NCI-H1105 (cell line): ENCODE measurements around the gene PRKACG.
A peak's percentile ranks its signal among the peaks of the same experiment; 100 is the strongest.
"Not testable (repeated sequence)": the region's sequence is repeated elsewhere in the genome, so short reads cannot be mapped to it uniquely, and the experiment has no call there.

Source experiments
- DNase-seq: peaks from one replicate; lab custom pipeline; 2025; lab: John Stamatoyannopoulos, UW

The PRKACG gene

GRCh38 chr9:69023650-69024049, 9.7 kb upstream of the PRKACG start:
- peak; percentile 76 for DNase-seq

DNA sequence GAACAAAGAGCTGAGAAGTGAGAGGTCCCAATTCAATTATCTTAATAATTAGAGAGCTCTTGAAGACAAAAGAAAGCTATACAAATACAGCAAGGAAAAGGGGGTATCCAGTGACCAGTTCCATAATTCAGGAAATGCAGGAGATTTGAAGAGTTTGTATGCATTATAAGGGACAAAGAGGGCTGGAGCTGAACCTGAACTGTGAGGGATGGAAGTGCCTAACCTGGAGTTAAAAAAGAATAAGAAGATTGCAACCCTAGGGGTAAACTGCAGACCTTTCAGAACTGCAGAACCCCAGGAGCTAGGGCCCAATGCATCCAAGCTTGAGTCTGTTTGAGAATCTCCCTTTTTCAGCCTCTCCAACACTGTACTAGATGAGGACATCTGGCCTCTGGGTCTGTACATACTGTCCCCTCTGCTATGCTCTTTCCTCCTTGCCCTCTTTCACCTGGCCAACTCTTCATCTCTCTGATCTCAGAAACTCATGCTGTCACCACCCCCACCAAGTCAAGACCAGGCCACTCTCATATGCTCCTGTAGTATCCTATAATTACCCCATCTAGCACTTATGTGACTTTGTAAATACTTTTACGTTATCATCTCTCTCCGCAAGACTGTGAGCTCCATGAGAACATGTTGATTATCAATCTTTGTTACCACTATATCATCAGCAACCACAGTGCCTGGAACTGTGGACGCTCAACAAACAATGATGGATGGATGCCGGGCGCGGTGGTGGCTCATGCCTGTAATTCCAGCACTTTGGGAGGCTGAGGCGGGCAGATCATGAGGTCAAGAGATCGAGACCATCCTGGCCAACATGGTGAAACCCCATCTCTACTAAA, 6.6 kb upstream of the PRKACG start:
- no peak for DNase-seq

DNA sequence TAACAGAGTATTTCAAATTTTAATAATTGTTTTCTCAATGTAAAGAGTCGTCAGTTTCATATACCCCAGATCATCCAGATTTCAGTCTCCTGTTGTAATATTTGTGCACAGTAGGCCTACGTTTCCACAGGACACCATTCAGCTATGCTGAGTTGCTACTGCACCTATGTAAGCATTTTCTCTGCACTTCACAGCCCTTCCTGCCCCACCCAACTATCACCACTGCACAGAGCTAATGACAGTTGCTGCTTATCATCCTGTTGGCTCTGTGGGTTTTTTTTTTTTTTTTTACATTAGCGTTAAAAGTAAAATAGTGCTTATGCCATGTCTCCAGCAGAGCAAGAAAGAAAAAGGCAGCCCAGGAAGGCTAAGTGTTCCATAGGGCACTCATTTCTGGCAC, 5.9 kb upstream of the PRKACG start:
- DNase-seq = no peak

GRCh38 chr9:69018737-69019136, 4.8 kb upstream of the PRKACG start:
- no peak for DNase-seq

- DNase-seq = no peak
Observed at GRCh38 chr9:69016191-69017096, 2.5 kb upstream of the PRKACG start.

- DNase-seq = no peak
Observed at GRCh38 chr9:69013382-69013727, 558 bp downstream of the PRKACG start.

DNA sequence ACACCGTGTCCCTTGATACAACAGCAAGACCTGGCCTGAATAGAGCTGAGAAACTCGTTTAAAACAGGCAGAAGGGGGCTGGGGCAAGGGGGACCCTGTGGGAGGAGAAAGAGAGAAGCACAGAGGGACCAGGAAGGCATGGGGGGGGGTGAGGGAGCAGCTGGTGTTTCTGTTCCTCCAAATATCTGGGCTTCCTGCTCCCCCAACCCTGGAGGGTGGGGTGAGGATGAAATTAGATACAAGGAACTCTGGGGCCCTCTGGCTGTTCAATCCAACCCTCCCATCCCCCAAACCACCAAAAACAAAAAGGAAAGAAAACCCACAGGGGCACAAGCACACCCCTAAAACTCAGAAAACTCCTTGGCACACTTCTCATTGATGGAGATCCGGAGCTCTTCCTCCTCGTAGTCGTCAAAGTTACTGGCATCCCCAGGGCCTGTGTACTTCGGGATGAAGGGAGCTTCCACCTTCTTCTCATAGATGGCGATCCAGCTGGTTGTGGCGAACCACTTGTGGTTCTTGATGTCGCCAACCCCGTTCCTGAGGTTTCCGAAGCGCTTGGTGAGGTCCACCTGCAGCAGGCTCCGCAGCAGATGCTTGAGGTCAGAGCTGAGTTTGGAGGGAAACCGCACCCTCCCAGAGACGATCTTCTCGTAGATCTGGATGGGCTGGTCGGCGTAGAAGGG, 1.1 kb downstream of the PRKACG start:
- DNase-seq = no peak

- DNase-seq = no peak
Observed at GRCh38 chr9:69009708-69010107, 4.2 kb downstream of the PRKACG start.

GRCh38 chr9:69004836-69005235, 9.1 kb downstream of the PRKACG start:
- no peak for DNase-seq

- no peak for DNase-seq
Observed at GRCh38 chr9:69003051-69003450, 10.9 kb downstream of the PRKACG start.

- no peak for DNase-seq
Observed at GRCh38 chr9:69001921-69002320, 12.0 kb downstream of the PRKACG start.

DNA sequence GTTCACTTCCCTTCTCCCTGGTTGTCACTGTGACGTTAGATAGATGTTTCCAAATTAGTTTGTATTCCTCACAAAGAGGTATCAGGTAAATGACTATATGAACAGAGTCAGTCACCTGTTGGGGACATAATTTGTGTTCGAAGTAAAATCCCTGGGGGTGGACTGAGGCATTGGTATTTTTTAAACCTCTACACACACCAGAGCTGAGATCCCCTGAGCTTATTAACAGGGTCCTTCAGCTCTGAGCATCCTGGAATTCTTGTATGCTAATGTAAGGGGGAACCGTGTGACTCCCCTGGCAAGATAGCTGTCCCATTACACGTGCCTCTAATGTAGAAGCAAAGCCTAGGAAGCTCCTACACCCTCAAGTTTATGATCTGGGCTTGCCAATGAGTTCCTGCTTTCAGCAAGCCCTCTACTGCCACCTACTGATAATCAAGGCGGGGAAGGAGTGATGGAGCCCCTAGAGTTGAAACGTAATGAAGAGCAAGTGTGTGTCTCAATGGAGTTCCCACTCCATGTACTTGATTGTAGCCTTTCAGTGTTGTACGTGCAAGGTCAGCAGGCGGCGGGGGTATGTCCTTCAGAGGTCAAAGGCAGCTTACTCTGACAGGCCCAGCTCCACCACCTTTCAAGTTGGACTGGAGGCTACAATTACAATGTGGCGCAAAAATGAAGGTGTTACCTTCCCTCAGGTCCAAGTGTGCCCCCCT, 14.4 kb downstream of the PRKACG start:
- peak; percentile 52 for DNase-seq

GRCh38 chr9:68998812-68999211, 15.1 kb downstream of the PRKACG start:
- no peak for DNase-seq

DNA sequence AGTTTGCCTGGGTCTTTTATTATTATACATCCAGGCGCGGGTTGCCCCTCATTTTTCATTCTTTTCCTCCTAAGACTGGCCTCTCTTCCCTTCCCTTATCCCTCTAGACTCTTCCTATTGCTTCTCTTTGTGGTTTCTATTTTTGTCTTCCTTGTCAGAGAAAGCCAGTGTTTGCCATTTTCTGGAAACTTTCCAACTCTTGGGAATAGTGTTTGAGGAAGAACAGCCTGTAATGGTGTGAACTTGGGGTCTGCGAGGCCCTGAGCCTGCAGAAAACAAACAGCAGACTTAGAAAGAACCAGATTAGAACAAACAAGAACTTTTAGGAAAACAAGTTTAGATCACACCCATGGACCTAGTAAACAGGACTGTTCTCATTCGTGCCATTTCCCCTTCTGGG, 15.5 kb downstream of the PRKACG start:
- no peak for DNase-seq

DNA sequence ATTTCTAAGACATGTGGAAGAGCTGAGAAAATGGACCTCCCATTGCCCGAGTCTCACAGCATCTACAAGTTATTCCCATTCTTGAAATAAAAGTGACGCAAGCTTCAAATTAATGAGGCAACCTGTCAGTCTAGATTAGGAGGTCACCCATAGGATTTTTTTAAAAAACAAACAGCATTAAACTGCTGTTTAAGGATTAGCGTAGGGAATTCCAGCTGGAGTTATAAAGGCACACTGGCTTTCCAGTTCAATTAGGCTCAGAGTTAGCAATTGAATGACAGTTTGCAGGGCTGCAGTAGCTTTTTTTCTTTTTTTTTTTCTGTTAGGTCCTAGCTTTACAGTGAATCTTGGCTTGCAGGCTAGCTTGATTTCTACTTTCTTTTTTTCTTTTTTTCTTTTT, 16.2 kb downstream of the PRKACG start:
- DNase-seq = no peak

DNA sequence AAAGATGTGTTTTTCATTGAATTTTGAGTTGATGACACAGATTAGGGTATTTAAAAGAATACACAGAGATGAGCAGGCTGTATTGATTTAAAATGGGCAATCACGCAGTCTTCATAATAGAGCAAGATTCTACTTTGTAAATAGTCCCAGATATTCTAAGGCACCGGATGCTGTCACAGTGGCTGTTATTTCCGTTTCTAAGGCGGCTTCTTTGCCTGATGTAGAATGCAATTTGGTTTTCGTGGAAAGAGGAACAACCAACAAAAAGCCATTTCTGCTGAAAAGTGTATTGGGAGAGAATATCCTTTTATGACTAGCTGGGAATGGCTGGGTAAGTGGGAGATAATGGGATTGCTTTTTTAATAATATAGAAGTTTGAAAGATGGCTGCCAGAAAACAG, 17.5 kb downstream of the PRKACG start:
- DNase-seq = no peak

DNA sequence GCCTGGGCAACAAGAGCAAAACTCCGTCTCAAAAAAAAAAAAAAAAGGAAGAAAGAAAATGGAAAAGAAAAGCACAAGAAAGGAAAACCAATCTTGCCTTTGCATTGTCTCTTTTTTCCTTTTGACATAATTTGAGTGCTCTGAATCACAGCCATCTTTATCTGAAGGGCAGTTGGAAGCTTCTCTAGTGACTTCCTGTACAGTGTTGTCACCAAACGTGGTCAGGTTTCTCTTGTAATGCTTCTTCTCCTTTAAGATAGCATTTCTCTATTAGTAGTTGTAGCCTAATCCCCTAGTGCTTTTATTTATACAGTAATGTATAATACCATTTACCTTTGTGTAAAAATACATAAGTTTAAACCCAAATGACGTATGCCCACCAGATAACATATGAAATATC, 18.1 kb downstream of the PRKACG start:
- no peak for DNase-seq

DNA sequence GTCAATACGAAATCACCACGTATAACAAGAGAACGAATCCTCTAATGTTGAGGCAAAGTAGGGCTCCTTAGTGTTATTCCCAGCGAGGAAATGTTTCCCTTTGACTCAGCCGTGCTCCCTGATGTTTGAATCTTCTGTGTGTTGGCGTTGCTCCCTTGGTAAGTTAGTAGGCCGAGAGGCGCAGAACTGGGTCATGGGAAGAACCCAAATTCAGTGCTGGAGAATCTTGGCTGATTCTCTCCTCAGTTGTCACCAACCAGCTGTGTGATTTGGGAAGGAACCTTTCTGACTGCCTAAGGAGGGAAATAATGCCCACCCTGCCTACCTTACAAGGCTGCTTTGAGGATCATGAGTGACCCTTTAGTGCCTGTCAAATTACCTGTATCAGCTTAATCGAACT, 22.5 kb downstream of the PRKACG start:
- no peak for DNase-seq

- DNase-seq = not testable (repeated sequence)
Observed at GRCh38 chr9:68986949-68987348, 27.0 kb downstream of the PRKACG start.

GRCh38 chr9:68983522-68984424, 30.1 kb downstream of the PRKACG start:
- no peak for DNase-seq

GRCh38 chr9:68983008-68983411, 30.9 kb downstream of the PRKACG start:
- no peak for DNase-seq
